Upper lobe of left lung (tissue), 4 donors: ENCODE results near the gene WNT2B.

Experiments used
- CTCF ChIP-seq, 6 experiments: fragments of 450-650 bp in 4 of 6; fragments of 200-600 bp in 2 of 6; sonication (generic) in 2 of 6; IDR thresholded peaks; one replicate each; pipeline ENCODE4 v1.5.1; 2016 to 2019; ENCODE audit warnings: antibody characterized with exemption in 6 of 6
- POLR2A ChIP-seq, 4 donors: fragments of 450-650 bp; IDR thresholded peaks; one replicate each; pipeline ENCODE4 v1.5.1; 2016 to 2017; ENCODE audit warnings: antibody characterized with exemption in 4 of 4, mild to moderate bottlenecking in 2 of 4

- TF ChIP-seq CTCF (IDR thresholded peaks at IDR 0.05) (no peak), POLR2A (IDR thresholded peaks at IDR 0.05) (no peak)
Measured at GRCh38 chr1:112522621-112523020, 13.9 kb downstream of the WNT2B start.
